Gastrocnemius medialis (tissue), 4 donors: ENCODE results near the gene BSCL2. TPM values are rescaled to one million over a fixed set of nuclear protein-coding genes. Genes with fewer than 3 reads are reported as not detected.
A peak's percentile ranks its signal among the peaks of the same experiment; 100 is the strongest.

Experiments
- ATAC-seq, 2 donors: fragments of 150-250 bp; one replicate each; pipeline ENCODE4 v1.9.1; 2016
- DNase-seq, 2 donors: peaks; one replicate each; pipeline ENCODE4 v3.0.0-alpha.2; 2019
- H3K27ac ChIP-seq, 4 donors: fragments of 200-600 bp; sonication (generic); 1 replicate in 1 of 4; 2 replicates in 3 of 4; pipeline ENCODE4 v1.5.1; 2016 to 2018; ENCODE audit warnings: mild to moderate bottlenecking in 2 of 4, moderate library complexity in 1 of 4
- H3K27me3 ChIP-seq, 3 donors: fragments of 200-600 bp; sonication (generic) in 2 of 3; 1 replicate in 1 of 3; 2 replicates in 2 of 3; pipeline versions ENCODE4 v1.5.1 to v1.6.0; 2016 to 2019; ENCODE audit warnings: mild to moderate bottlenecking in 1 of 3, moderate library complexity in 1 of 3
- H3K36me3 ChIP-seq, 2 donors: fragments of 200-600 bp; sonication (generic) in 1 of 2; one replicate each; pipeline ENCODE4 v1.5.1; 2017 to 2018
- H3K4me1 ChIP-seq, 2 donors: fragments of 200-600 bp; sonication (generic) in 1 of 2; one replicate each; pipeline ENCODE4 v1.5.1; 2016 to 2017; ENCODE audit warnings: mild to moderate bottlenecking in 2 of 2
- H3K4me3 ChIP-seq, 4 donors: fragments of 200-600 bp; sonication (generic) in 3 of 4; 1 replicate in 1 of 4; 2 replicates in 3 of 4; pipeline ENCODE4 v1.5.1; 2016 to 2019; ENCODE audit warnings: mild to moderate bottlenecking in 2 of 4
- H3K9me3 ChIP-seq, 3 donors: fragments of 200-600 bp; sonication (generic) in 2 of 3; 1 replicate in 1 of 3; 2 replicates in 2 of 3; pipeline ENCODE4 v1.5.1; 2016 to 2019
- POLR2A ChIP-seq, 2 donors: fragments of 450-650 bp; IDR thresholded peaks; one replicate each; pipeline ENCODE4 v1.6.1; 2017; ENCODE audit warnings: antibody characterized with exemption in 2 of 2, mild to moderate bottlenecking in 2 of 2, moderate library complexity in 2 of 2
- in situ Hi-C, 4 donors: fragments of 200-750 bp; cut with MboI; loops; one replicate each; pipeline versions ENCODE4 v1.15.0 to v1.8.0; 2017; ENCODE audit warnings: low sequenced_read_pairs in 4 of 4
- intact Hi-C: fragments of 100-400 bp; cut with DNase I; formaldehyde crosslinking; loops from one replicate; pipeline ENCODE4 v1.15.1; 2023; ENCODE audit warnings: low total_unique reads
- total RNA-seq, 4 donors: library from RNA; depleted of rRNA; stranded (reverse); fragments of >200 nt; gene quantifications; one replicate each; pipeline versions ENCODE4 v1.1.0 to v1.2.3, GENCODE V29; 2016
- TF ChIP-seq, protein P1 (sequence below), 5 experiments: fragments of 450-650 bp in 3 of 5; fragments of 200-600 bp in 2 of 5; sonication (generic) in 2 of 5; IDR thresholded peaks in 4 of 5; conservative IDR thresholded peaks in 1 of 5; 1 replicate in 4 of 5; 2 replicates in 1 of 5; pipeline ENCODE4 v1.5.1; 2016 to 2019; ENCODE audit warnings: antibody characterized with exemption in 5 of 5, mild to moderate bottlenecking in 3 of 5, moderate library complexity in 3 of 5

The BSCL2 gene
- total RNA-seq = 100 to 1,000 TPM in 1 of 4 donors, 10 to 100 TPM in 3; 33.4 to 114 (median 55.6) TPM

DNA sequence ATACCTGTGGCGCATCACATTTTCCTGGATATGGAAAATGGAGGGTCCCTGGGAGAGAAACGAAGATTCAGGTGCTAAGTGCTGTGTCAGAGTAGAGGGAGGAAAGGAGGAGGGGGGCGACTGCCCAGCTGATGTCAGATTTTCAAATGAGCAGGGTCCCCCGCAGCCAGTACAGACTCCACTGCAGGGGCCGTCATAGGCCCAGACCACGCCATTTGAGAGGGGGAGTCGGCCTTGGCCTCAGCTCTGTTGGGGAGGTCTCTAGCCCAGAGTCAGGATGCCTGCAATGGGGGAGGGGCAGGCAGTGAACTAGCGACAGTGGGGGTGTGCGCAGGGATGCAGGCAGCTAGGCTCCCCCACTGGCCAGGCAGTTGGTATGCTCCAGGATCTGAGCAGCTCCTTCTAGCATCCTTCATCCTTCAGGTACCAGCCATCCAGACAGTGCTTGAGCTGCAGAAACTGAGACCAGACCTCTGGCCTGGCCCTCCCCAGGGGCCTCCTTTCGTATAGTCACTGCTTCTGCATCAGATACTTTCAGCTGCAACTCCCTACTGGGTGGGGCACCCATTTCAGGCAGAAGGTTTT is at the start of gene BSCL2, which contains the start of gene GNG3:
BSCL2 (minus strand) TSS at position 148 of the 585 bp plus-strand sequence. CDS start 229 bp downstream, outside the sequence.
GNG3 (plus strand) TSS at position 400 of the 585 bp plus-strand sequence. CDS start 620 bp downstream, outside the sequence.
- intact Hi-C loops = loop anchor here (5.0 kb wide), 2 partner anchors 105 to 135 kb away; partner anchors contain the start of gene MTA2
- Histone ChIP-seq H3K4me1 (peaks cover 34% of the 10 kb centered on the region in 2 donors), H3K9me3 (no peaks in the 10 kb centered on the region), H3K27me3 (no peaks in the 10 kb centered on the region), H3K27ac (peak within 1 kb of the TSS; percentile 94 to 97 (median 96)), H3K4me3 (peak within 1 kb of the TSS; percentile 79 to 93 (median 87)), H3K36me3 (peaks cover 0 to 17% of the 10 kb centered on the region in 2 donors)
- in situ Hi-C loops = loop anchor here in 1 of 4 donors (25.0 kb wide), 1 partner anchor 95 kb away; the partner anchor contains the start of genes B3GAT3, EML3, MTA2 and ROM1
- DNase-seq (no peak), ATAC-seq (no peak)
- TF ChIP-seq, protein P1, sequence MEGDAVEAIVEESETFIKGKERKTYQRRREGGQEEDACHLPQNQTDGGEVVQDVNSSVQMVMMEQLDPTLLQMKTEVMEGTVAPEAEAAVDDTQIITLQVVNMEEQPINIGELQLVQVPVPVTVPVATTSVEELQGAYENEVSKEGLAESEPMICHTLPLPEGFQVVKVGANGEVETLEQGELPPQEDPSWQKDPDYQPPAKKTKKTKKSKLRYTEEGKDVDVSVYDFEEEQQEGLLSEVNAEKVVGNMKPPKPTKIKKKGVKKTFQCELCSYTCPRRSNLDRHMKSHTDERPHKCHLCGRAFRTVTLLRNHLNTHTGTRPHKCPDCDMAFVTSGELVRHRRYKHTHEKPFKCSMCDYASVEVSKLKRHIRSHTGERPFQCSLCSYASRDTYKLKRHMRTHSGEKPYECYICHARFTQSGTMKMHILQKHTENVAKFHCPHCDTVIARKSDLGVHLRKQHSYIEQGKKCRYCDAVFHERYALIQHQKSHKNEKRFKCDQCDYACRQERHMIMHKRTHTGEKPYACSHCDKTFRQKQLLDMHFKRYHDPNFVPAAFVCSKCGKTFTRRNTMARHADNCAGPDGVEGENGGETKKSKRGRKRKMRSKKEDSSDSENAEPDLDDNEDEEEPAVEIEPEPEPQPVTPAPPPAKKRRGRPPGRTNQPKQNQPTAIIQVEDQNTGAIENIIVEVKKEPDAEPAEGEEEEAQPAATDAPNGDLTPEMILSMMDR (IDR thresholded peaks at IDR 0.05 in 4 of 5, conservative IDR thresholded peaks at IDR 0.05 in 1 of 5) = no peak
- no peak for TF ChIP-seq POLR2A (IDR thresholded peaks at IDR 0.05)

DNA sequence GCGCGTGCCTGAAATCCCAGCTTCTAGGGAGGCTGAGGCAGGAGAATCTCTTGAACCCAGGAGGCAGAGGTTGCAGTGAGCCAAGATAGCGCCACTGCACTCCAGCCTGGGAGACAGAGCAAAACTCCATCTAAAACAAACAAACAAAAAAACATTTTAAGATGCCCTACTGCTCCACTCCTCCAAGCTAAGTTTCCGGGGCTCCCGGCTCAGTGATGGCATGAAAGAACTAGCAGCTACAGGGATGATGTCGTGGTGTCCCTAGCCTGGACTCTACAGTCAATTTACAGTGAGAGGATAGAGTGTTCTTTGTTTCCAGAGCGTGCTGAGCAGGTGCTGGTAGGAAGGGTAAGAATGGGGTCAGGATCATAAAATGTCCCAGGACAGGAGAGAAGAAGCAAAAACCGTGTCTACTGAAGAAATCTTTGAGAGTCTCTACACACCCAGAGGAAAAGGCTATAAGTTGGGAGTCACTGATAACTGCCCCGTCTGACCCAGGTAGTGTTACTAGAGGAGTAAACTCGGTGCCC is 47.9 kb upstream of the BSCL2 start:
- intact Hi-C loops = no loop called here
- TF ChIP-seq, protein P1 (IDR thresholded peaks at IDR 0.05 in 4 of 5, conservative IDR thresholded peaks at IDR 0.05 in 1 of 5) = no peak
- TF ChIP-seq POLR2A (IDR thresholded peaks at IDR 0.05) = no peak
- Histone ChIP-seq H3K27ac (no peak overlapping the region), H3K9me3 (no peaks in the 10 kb centered on the region), H3K36me3 (peaks cover 0 to 6% of the 10 kb centered on the region in 2 donors), H3K27me3 (no peaks in the 10 kb centered on the region), H3K4me3 (no peak overlapping the region), H3K4me1 (peaks cover 14 to 19% of the 10 kb centered on the region in 2 donors)
- ATAC-seq (no peak), DNase-seq (no peak)
- in situ Hi-C loops = no loop called here

DNA sequence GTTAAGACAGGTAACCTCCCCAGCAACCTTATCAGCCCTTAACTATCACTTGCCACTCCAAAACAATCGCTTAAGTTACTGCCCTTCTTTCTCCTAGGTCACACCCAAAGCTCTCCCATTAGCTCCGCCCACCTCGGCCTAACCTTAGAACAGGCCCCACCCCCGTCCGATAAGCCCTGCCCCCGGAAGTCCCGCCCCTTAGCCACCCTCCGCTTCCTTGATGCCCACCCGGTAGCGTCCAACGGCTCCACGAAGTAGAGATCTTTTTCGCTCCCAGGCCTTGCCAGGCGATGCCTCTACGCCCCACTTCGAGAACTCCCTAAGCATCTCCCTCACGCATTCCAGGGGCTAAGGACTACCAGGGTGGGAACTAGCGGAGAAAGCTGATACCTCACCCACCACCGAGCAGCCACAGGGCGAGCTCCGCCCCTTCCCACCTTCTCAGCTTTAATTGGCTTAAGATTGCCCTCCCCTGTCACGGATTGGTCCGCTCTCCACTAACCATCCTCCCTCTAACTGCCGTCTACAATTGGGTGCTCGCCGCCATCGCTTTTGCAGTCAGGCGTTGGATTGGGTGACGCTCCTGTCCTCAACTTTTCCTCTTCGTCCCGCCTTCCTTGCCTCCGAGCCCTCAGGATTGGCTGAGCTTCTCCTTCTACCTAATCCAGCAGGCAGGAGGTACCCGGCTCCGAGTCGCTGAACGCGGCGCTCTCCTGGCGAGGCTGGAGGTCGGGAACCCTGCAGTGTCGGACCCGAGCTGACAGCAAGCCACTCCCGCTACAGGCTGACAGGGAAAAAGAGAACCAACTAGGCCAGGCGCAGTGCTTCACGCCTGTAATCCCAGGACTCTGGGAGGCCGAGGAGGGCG is 46.7 kb upstream of the BSCL2 start, which contains the start of gene ZBTB3:
ZBTB3 (minus strand) TSS at position 425 of the 868 bp plus-strand sequence. CDS start 496 bp downstream, outside the sequence.
- peak; percentile 49 to 70 for TF ChIP-seq POLR2A (IDR thresholded peaks at IDR 0.05)
- TF ChIP-seq, protein P1 (IDR thresholded peaks at IDR 0.05 in 4 of 5, conservative IDR thresholded peaks at IDR 0.05 in 1 of 5) = no peak
- Histone ChIP-seq H3K4me1 (peaks cover 14 to 19% of the 10 kb centered on the region in 2 donors), H3K9me3 (no peaks in the 10 kb centered on the region), H3K36me3 (peaks cover 0 to 6% of the 10 kb centered on the region in 2 donors), H3K27ac (peak within 1 kb of the TSS; percentile 86 to 98 (median 92)), H3K27me3 (no peaks in the 10 kb centered on the region), H3K4me3 (peak within 1 kb of the TSS; percentile 62 to 86 (median 73))
- intact Hi-C loops = loop anchor here (1.0 kb wide), 1 partner anchor 27 kb away; the partner anchor contains the start of gene HNRNPUL2
- ATAC-seq = peak; percentile 98 to 99
- in situ Hi-C loops = no loop called here
- DNase-seq = peak; percentile 99

DNA sequence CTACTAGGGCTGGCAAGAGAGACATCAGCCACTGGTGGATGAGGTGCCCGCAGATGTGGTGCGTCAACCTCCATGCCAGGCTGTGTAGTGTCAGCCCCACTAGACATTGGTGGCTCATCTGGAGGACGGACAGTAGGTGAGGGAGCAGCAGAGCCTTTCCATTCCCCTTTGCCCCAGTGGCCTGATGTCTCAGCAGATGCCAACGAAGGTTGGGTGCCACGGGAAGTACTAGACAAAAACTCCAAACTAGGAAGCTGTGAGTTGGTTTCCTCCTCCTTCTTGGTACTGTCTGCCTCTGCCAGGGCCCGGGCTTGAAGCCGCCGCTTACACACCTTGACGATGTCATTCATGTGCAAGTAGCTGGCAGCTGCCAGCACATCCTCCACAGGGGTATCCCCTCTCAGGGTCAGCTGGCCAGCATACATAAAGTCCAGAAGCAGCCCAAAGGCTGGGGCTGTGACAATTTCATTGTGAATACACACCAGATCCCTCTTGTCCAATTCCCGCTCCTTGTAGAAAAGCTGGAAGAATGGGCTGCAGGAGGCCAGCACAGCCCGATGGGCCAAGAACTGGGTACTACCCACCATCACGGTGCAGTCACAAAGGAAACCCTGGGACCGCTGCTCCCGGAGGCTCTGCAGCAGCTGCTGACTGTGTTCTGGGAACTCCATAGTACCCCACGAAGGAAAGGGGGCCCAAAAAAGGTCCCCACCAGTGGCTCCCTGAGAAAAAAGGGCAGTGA is 45.9 kb upstream of the BSCL2 start:
- in situ Hi-C loops = no loop called here
- no peak for DNase-seq
- intact Hi-C loops = no loop called here
- no peaks in the 10 kb centered on the region for H3K9me3 ChIP-seq
- peaks cover 0 to 6% of the 10 kb centered on the region in 2 donors for H3K36me3 ChIP-seq
- H3K27me3 ChIP-seq = no peaks in the 10 kb centered on the region
- peak overlapping the region; percentile 62 to 86 (median 73) for H3K4me3 ChIP-seq
- peaks cover 14 to 19% of the 10 kb centered on the region in 2 donors for H3K4me1 ChIP-seq
- TF ChIP-seq, protein P1 (IDR thresholded peaks at IDR 0.05 in 4 of 5, conservative IDR thresholded peaks at IDR 0.05 in 1 of 5) = no peak
- no peak for TF ChIP-seq POLR2A (IDR thresholded peaks at IDR 0.05)
- H3K27ac ChIP-seq = peak overlapping the region; percentile 86 to 98 (median 92)
- peak in 1 of 2 donors; percentile 4 for ATAC-seq
